Measurements from ENCODE around the gene GPC4.

GPC4 gene

GRCh38 chrX:133375615-133376340 lies 39.5 kb downstream of the GPC4 start:
- no peaks in the 10 kb centered on the region for H3K36me3 ChIP-seq (ENCODE audit: control insufficient read depth, insufficient read depth, low read length)
- H3K27ac ChIP-seq (ENCODE audit: low read depth, low read length), result peak overlapping the region; percentile 49
- peaks cover 5% of the 10 kb centered on the region for H3K4me1 ChIP-seq (ENCODE audit: control insufficient read depth, insufficient read depth, low read length)
- H3K27me3 ChIP-seq (ENCODE audit: control insufficient read depth, insufficient read depth, low read length), result no peaks in the 10 kb centered on the region
- no peak overlapping the region for H3K4me3 ChIP-seq (ENCODE audit: low read length)
- H3K9ac ChIP-seq (ENCODE audit: low read length), result no peak overlapping the region

GRCh38 chrX:133374874-133375387 lies 40.4 kb downstream of the GPC4 start:
- Histone ChIP-seq H3K4me1 (ENCODE audit: control insufficient read depth, insufficient read depth, low read length) (peaks cover 4% of the 10 kb centered on the region), H3K36me3 (ENCODE audit: control insufficient read depth, insufficient read depth, low read length) (no peaks in the 10 kb centered on the region), H3K4me3 (ENCODE audit: low read length) (no peak overlapping the region), H3K27ac (ENCODE audit: low read depth, low read length) (no peak overlapping the region), H3K9ac (ENCODE audit: low read length) (no peak overlapping the region), H3K27me3 (ENCODE audit: control insufficient read depth, insufficient read depth, low read length) (no peaks in the 10 kb centered on the region)

GRCh38 chrX:133373386-133374079 lies 41.8 kb downstream of the GPC4 start:
- Histone ChIP-seq H3K4me3 (ENCODE audit: low read length) (no peak overlapping the region), H3K36me3 (ENCODE audit: control insufficient read depth, insufficient read depth, low read length) (no peaks in the 10 kb centered on the region), H3K9ac (ENCODE audit: low read length) (no peak overlapping the region), H3K27me3 (ENCODE audit: control insufficient read depth, insufficient read depth, low read length) (no peaks in the 10 kb centered on the region), H3K4me1 (ENCODE audit: control insufficient read depth, insufficient read depth, low read length) (peaks cover 4% of the 10 kb centered on the region), H3K27ac (ENCODE audit: low read depth, low read length) (no peak overlapping the region)

- Histone ChIP-seq H3K27me3 (ENCODE audit: control insufficient read depth, insufficient read depth, low read length) (no peaks in the 10 kb centered on the region), H3K4me3 (ENCODE audit: low read length) (no peak overlapping the region), H3K4me1 (ENCODE audit: control insufficient read depth, insufficient read depth, low read length) (peaks cover 7% of the 10 kb centered on the region), H3K27ac (ENCODE audit: low read depth, low read length) (no peak overlapping the region), H3K9ac (ENCODE audit: low read length) (no peak overlapping the region), H3K36me3 (ENCODE audit: control insufficient read depth, insufficient read depth, low read length) (no peaks in the 10 kb centered on the region)
Measured at GRCh38 chrX:133370696-133371275, 44.5 kb downstream of the GPC4 start.

- Histone ChIP-seq H3K4me3 (ENCODE audit: low read length) (no peak overlapping the region), H3K4me1 (ENCODE audit: control insufficient read depth, insufficient read depth, low read length) (peaks cover 3% of the 10 kb centered on the region), H3K27me3 (ENCODE audit: control insufficient read depth, insufficient read depth, low read length) (no peaks in the 10 kb centered on the region), H3K27ac (ENCODE audit: low read depth, low read length) (no peak overlapping the region), H3K36me3 (ENCODE audit: control insufficient read depth, insufficient read depth, low read length) (no peaks in the 10 kb centered on the region), H3K9ac (ENCODE audit: low read length) (no peak overlapping the region)
Measured at GRCh38 chrX:133369065-133369464, 46.2 kb downstream of the GPC4 start.

- no peak overlapping the region for H3K9ac ChIP-seq (ENCODE audit: low read length)
- peaks cover 3% of the 10 kb centered on the region for H3K4me1 ChIP-seq (ENCODE audit: control insufficient read depth, insufficient read depth, low read length)
- H3K4me3 ChIP-seq (ENCODE audit: low read length), result no peak overlapping the region
- H3K27me3 ChIP-seq (ENCODE audit: control insufficient read depth, insufficient read depth, low read length), result no peaks in the 10 kb centered on the region
- no peak overlapping the region for H3K27ac ChIP-seq (ENCODE audit: low read depth, low read length)
- no peaks in the 10 kb centered on the region for H3K36me3 ChIP-seq (ENCODE audit: control insufficient read depth, insufficient read depth, low read length)
Measured at GRCh38 chrX:133366735-133367134, 48.6 kb downstream of the GPC4 start.

GRCh38 chrX:133365871-133366611 lies 49.2 kb downstream of the GPC4 start:
- no peak overlapping the region for H3K27ac ChIP-seq (ENCODE audit: low read depth, low read length)
- no peaks in the 10 kb centered on the region for H3K27me3 ChIP-seq (ENCODE audit: control insufficient read depth, insufficient read depth, low read length)
- peaks cover 3% of the 10 kb centered on the region for H3K4me1 ChIP-seq (ENCODE audit: control insufficient read depth, insufficient read depth, low read length)
- no peak overlapping the region for H3K9ac ChIP-seq (ENCODE audit: low read length)
- H3K4me3 ChIP-seq (ENCODE audit: low read length), result no peak overlapping the region
- H3K36me3 ChIP-seq (ENCODE audit: control insufficient read depth, insufficient read depth, low read length), result no peaks in the 10 kb centered on the region

GRCh38 chrX:133364865-133365264 lies 50.4 kb downstream of the GPC4 start:
- Histone ChIP-seq H3K27me3 (ENCODE audit: control insufficient read depth, insufficient read depth, low read length) (no peaks in the 10 kb centered on the region), H3K9ac (ENCODE audit: low read length) (no peak overlapping the region), H3K4me1 (ENCODE audit: control insufficient read depth, insufficient read depth, low read length) (peaks cover 3% of the 10 kb centered on the region), H3K27ac (ENCODE audit: low read depth, low read length) (no peak overlapping the region), H3K36me3 (ENCODE audit: control insufficient read depth, insufficient read depth, low read length) (no peaks in the 10 kb centered on the region), H3K4me3 (ENCODE audit: low read length) (no peak overlapping the region)

- H3K4me3 ChIP-seq (ENCODE audit: low read length), result no peak overlapping the region
- H3K9ac ChIP-seq (ENCODE audit: low read length), result no peak overlapping the region
- H3K27ac ChIP-seq (ENCODE audit: low read depth, low read length), result no peak overlapping the region
- H3K4me1 ChIP-seq (ENCODE audit: control insufficient read depth, insufficient read depth, low read length), result peaks cover 3% of the 10 kb centered on the region
- no peaks in the 10 kb centered on the region for H3K27me3 ChIP-seq (ENCODE audit: control insufficient read depth, insufficient read depth, low read length)
- H3K36me3 ChIP-seq (ENCODE audit: control insufficient read depth, insufficient read depth, low read length), result no peaks in the 10 kb centered on the region
Measured at GRCh38 chrX:133364196-133364595, 51.1 kb downstream of the GPC4 start.

- H3K4me3 ChIP-seq (ENCODE audit: low read length), result no peak overlapping the region
- no peaks in the 10 kb centered on the region for H3K27me3 ChIP-seq (ENCODE audit: control insufficient read depth, insufficient read depth, low read length)
- no peaks in the 10 kb centered on the region for H3K36me3 ChIP-seq (ENCODE audit: control insufficient read depth, insufficient read depth, low read length)
- no peak overlapping the region for H3K27ac ChIP-seq (ENCODE audit: low read depth, low read length)
- H3K9ac ChIP-seq (ENCODE audit: low read length), result no peak overlapping the region
- H3K4me1 ChIP-seq (ENCODE audit: control insufficient read depth, insufficient read depth, low read length), result peaks cover 3% of the 10 kb centered on the region
Measured at GRCh38 chrX:133362538-133362937, 52.8 kb downstream of the GPC4 start.

- H3K27ac ChIP-seq (ENCODE audit: low read depth, low read length), result no peak overlapping the region
- no peak overlapping the region for H3K4me3 ChIP-seq (ENCODE audit: low read length)
- H3K36me3 ChIP-seq (ENCODE audit: control insufficient read depth, insufficient read depth, low read length), result no peaks in the 10 kb centered on the region
- H3K9ac ChIP-seq (ENCODE audit: low read length), result no peak overlapping the region
- no peaks in the 10 kb centered on the region for H3K4me1 ChIP-seq (ENCODE audit: control insufficient read depth, insufficient read depth, low read length)
- no peaks in the 10 kb centered on the region for H3K27me3 ChIP-seq (ENCODE audit: control insufficient read depth, insufficient read depth, low read length)
Measured at GRCh38 chrX:133359466-133359865, 55.8 kb downstream of the GPC4 start.

- Histone ChIP-seq H3K27me3 (ENCODE audit: control insufficient read depth, insufficient read depth, low read length) (no peaks in the 10 kb centered on the region), H3K9ac (ENCODE audit: low read length) (no peak overlapping the region), H3K27ac (ENCODE audit: low read depth, low read length) (no peak overlapping the region), H3K4me3 (ENCODE audit: low read length) (no peak overlapping the region), H3K4me1 (ENCODE audit: control insufficient read depth, insufficient read depth, low read length) (no peaks in the 10 kb centered on the region), H3K36me3 (ENCODE audit: control insufficient read depth, insufficient read depth, low read length) (no peaks in the 10 kb centered on the region)
Measured at GRCh38 chrX:133353233-133353632, 62.1 kb downstream of the GPC4 start.
